ENCODE results near the gene DLK1. TPM values are rescaled to one million over a fixed set of nuclear protein-coding genes. Genes with fewer than 3 reads are reported as not detected.

The DLK1 gene
- total RNA-seq, 1 experiment from 2014 or later = 3.3 TPM

DNA sequence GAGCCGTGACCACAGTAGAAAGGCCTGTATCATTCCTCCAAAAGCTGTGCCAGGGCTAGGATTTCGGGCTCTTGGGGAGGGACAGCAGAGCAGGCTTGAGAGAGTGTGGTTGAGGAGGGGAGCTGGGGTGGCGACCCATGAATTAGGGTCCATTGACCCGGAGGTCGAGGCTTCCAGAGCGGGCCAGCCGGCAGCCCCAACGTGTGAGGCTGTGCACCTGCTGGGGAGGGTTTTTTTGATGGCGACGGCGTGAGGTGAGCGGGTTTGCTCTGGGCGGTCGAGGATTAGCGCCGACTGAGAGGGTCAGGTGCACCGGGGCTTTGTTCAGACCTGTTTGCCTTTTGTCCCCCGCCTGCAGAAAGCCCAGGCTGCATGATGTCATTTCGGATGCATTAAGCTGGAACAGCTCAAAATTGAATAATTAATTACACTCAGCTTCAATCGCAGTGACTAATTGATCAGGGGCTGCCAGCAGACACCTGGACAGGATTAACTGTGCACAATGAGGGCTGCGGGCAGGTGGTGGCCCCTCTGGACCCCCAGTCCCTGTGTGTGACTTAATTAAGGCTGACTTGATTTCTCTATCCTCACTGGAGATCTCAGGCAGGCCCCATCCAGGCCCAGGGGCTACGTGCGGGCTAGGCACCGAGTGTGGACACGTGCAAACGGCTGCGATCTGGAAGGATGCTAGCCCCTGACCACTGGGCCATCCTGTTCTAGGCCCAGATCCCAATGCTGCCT lies 57.1 kb downstream of the DLK1 start (continued):
- TF ChIP-seq, protein P1, sequence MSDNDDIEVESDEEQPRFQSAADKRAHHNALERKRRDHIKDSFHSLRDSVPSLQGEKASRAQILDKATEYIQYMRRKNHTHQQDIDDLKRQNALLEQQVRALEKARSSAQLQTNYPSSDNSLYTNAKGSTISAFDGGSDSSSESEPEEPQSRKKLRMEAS (CRISPR knock-in tag; IDR thresholded peaks at IDR 0.05) = no peak
- TF ChIP-seq, protein P2, sequence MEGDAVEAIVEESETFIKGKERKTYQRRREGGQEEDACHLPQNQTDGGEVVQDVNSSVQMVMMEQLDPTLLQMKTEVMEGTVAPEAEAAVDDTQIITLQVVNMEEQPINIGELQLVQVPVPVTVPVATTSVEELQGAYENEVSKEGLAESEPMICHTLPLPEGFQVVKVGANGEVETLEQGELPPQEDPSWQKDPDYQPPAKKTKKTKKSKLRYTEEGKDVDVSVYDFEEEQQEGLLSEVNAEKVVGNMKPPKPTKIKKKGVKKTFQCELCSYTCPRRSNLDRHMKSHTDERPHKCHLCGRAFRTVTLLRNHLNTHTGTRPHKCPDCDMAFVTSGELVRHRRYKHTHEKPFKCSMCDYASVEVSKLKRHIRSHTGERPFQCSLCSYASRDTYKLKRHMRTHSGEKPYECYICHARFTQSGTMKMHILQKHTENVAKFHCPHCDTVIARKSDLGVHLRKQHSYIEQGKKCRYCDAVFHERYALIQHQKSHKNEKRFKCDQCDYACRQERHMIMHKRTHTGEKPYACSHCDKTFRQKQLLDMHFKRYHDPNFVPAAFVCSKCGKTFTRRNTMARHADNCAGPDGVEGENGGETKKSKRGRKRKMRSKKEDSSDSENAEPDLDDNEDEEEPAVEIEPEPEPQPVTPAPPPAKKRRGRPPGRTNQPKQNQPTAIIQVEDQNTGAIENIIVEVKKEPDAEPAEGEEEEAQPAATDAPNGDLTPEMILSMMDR (IDR thresholded peaks at IDR 0.05) = no peak
- no peak for TF ChIP-seq SMAD4 (CRISPR knock-in tag; IDR thresholded peaks at IDR 0.05)
- no peak for TF ChIP-seq GABPB1 (CRISPR knock-in tag; IDR thresholded peaks at IDR 0.05)
- TF ChIP-seq, protein P3, sequence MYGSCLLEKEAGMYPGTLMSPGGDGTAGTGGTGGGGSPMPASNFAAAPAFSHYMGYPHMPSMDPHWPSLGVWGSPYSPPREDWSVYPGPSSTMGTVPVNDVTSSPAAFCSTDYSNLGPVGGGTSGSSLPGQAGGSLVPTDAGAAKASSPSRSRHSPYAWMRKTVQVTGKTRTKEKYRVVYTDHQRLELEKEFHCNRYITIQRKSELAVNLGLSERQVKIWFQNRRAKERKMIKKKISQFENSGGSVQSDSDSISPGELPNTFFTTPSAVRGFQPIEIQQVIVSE (CRISPR knock-in tag; IDR thresholded peaks at IDR 0.05; ENCODE audit: borderline replicate concordance) = no peak

DNA sequence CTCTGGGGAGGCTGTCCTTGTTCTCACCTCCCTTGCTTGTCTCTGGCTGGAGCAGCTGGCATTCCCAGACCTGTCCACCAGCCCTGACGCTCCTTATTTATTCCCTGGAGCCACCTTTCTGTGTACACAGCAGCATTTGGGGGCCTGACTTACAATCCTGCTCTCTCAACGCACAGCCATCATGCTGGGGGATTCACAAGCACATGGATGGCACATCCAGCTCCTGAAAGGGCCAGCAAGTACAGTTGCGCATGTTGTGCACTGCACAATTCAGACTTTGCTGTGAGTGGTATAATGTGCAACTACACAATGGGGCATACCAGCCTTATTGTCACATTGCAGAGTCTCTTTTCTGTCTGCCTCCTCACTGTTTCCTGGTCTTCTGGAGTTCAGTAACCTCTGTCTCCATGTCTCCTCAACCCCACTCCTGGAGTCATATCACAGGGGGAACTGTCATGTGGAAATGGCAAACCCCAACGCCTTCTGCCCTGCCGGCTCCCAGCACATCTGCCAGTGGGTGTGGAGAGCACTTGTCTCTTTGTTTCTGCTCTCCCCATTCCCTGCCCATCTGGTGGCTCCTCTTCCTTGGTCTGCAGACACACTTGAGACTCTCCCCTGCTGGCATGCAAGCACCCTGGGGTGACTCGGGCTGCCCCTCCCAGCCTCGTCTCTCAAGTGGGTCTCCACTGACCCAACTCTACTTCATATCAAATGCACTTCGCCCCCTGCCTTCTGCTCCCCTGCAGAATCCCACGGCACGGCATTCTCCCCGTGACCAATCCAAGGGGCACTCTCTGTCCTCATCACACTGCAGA lies 58.0 kb downstream of the DLK1 start:
- no peaks in the 10 kb centered on the region for H3K9me3 Mint-ChIP-seq
- no peak for ATAC-seq
- TF ChIP-seq GTF2I (CRISPR knock-in tag; conservative IDR thresholded peaks at IDR 0.05) = 0 out of 2 replicates have a peak, but pooled peaks have one; percentile 53
- TF ChIP-seq, protein P4, sequence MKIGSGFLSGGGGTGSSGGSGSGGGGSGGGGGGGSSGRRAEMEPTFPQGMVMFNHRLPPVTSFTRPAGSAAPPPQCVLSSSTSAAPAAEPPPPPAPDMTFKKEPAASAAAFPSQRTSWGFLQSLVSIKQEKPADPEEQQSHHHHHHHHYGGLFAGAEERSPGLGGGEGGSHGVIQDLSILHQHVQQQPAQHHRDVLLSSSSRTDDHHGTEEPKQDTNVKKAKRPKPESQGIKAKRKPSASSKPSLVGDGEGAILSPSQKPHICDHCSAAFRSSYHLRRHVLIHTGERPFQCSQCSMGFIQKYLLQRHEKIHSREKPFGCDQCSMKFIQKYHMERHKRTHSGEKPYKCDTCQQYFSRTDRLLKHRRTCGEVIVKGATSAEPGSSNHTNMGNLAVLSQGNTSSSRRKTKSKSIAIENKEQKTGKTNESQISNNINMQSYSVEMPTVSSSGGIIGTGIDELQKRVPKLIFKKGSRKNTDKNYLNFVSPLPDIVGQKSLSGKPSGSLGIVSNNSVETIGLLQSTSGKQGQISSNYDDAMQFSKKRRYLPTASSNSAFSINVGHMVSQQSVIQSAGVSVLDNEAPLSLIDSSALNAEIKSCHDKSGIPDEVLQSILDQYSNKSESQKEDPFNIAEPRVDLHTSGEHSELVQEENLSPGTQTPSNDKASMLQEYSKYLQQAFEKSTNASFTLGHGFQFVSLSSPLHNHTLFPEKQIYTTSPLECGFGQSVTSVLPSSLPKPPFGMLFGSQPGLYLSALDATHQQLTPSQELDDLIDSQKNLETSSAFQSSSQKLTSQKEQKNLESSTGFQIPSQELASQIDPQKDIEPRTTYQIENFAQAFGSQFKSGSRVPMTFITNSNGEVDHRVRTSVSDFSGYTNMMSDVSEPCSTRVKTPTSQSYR (CRISPR knock-in tag; IDR thresholded peaks at IDR 0.05) = no peak
- 0 out of 2 replicates have a peak overlapping the region, but pooled peaks have one; percentile 10 for H3K27ac Mint-ChIP-seq
- ChIA-PET CTCF (interaction anchor here (0.6 to 1.0 kb wide), 2 partner anchors 76 to 399 kb away, joined by 3 read pairs; no protein-coding TSS in a partner anchor), POLR2A (no interaction called here)
- H3K4me1 Mint-ChIP-seq = peaks cover 16% of the 10 kb centered on the region
- H3K36me3 Mint-ChIP-seq = no peaks in the 10 kb centered on the region
- no peak overlapping the region for H3K4me3 Mint-ChIP-seq
- H3K27me3 Mint-ChIP-seq (ENCODE audit: low read depth) = no peaks in the 10 kb centered on the region; the same call in 1 of the 2 replicates
- DNase-seq (ENCODE audit: low spot score) = no peak

DNA sequence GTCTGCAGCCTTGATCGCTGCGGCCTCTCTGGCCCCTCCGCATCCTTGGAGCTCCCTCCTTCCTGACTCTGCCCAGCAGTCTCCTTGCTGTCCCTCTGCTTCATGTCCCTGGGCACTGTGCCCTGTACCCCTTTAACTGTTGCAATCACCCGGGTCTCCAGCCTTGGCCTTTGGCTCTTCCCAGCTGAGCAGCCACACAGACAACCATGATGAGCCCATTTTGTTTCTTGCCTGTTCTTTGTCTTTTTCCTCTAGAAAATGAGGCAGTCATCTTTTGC lies 58.6 kb downstream of the DLK1 start:
- no peak for ATAC-seq
- 0 out of 2 replicates have a peak overlapping the region, but pooled peaks have one; percentile 10 for H3K27ac Mint-ChIP-seq
- no peaks in the 10 kb centered on the region for H3K36me3 Mint-ChIP-seq
- peaks cover 16% of the 10 kb centered on the region for H3K4me1 Mint-ChIP-seq
- CTCF ChIA-PET = interaction anchor here (1.0 kb wide), 1 partner anchor 76 kb away, joined by 3 read pairs; no protein-coding TSS in a partner anchor
- no peak overlapping the region for H3K4me3 Mint-ChIP-seq
- no peaks in the 10 kb centered on the region; the same call in 1 of the 2 replicates for H3K27me3 Mint-ChIP-seq (ENCODE audit: low read depth)
- no peak for DNase-seq (ENCODE audit: low spot score)
- TF ChIP-seq, protein P5, sequence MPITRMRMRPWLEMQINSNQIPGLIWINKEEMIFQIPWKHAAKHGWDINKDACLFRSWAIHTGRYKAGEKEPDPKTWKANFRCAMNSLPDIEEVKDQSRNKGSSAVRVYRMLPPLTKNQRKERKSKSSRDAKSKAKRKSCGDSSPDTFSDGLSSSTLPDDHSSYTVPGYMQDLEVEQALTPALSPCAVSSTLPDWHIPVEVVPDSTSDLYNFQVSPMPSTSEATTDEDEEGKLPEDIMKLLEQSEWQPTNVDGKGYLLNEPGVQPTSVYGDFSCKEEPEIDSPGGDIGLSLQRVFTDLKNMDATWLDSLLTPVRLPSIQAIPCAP (CRISPR knock-in tag; IDR thresholded peaks at IDR 0.05) = no peak
- no peak for TF ChIP-seq PRRX2 (CRISPR knock-in tag; IDR thresholded peaks at IDR 0.05)
- no peak for TF ChIP-seq JUN (CRISPR knock-in tag; IDR thresholded peaks at IDR 0.05)
- no peak for TF ChIP-seq ZNF138 (CRISPR knock-in tag; conservative IDR thresholded peaks at IDR 0.05)
- no peak for TF ChIP-seq ELF4 (CRISPR knock-in tag; IDR thresholded peaks at IDR 0.05; ENCODE audit: low read depth)
- TF ChIP-seq, protein P6, sequence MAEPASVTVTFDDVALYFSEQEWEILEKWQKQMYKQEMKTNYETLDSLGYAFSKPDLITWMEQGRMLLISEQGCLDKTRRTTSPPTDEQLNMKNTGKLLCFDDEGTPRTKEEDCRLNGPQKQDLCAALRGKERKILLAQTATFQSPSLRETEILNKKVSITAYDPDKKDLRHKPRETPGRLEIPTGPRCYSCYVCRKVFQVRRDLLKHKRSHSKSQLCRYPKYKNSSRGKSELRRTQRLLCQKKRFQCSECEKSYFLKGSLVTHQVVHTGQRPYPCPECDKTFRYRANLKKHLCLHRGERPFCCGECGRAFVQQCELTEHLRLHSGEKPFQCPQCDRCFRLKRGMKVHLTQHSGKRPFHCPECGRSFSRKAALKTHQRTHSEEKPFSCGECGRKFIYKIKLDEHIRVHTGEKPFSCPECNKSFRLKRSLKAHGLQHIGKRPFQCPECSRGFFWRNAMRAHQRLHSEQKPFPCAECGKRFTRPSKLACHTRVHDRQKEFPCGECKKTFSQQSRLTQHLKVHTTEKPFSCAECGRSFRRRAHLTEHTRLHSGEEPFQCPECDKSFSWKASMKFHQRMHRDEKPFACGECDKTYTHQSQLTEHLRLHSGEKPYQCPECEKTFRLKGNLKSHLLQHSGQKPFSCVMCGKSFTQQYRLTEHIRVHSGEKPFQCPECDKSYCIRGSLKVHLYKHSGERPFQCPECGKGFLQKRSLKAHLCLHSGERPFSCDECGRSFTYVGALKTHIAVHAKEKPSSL (CRISPR knock-in tag; conservative IDR thresholded peaks at IDR 0.05) = no peak
- no peak for TF ChIP-seq SP1 (CRISPR knock-in tag; conservative IDR thresholded peaks at IDR 0.05)
- TF ChIP-seq TEAD1 (CRISPR knock-in tag; IDR thresholded peaks at IDR 0.05) = no peak
- no peak for TF ChIP-seq CREB1 (CRISPR knock-in tag; IDR thresholded peaks at IDR 0.05)
- no peaks in the 10 kb centered on the region for H3K9me3 Mint-ChIP-seq
- POLR2A ChIA-PET = no interaction called here
